T-helper 1 cell treated with Interleukin-12 subunit alpha and Interleukin-12 subunit beta and Interleukin-4 antibody, amounts not matched to agents 30 ng/mL and 1 ng/mL, for 36 hours (primary cell): Measurements from ENCODE around the gene GPR35. TPM values are rescaled to one million over a fixed set of nuclear protein-coding genes. Genes with fewer than 3 reads are reported as not detected.

Source experiments
- intact Hi-C: fragments of 100-400 bp; cut with micrococcal nuclease; formaldehyde crosslinking; loops from one replicate; pipeline ENCODE4 v1.15.1; 2024
- total RNA-seq: library from RNA; stranded (reverse); gene quantifications from 2 replicates; pipeline ENCODE4 v1.2.3, GENCODE V29; 2022

Gene GPR35
- total RNA-seq, 1 donor from 2014 or later, result 13.5 TPM

- intact Hi-C loops, result no loop called here
Measured at GRCh38 chr2:240588669-240589068, 36.6 kb upstream of the GPR35 start.

- intact Hi-C loops, result no loop called here
Measured at GRCh38 chr2:240589375-240589774, 35.9 kb upstream of the GPR35 start.

DNA sequence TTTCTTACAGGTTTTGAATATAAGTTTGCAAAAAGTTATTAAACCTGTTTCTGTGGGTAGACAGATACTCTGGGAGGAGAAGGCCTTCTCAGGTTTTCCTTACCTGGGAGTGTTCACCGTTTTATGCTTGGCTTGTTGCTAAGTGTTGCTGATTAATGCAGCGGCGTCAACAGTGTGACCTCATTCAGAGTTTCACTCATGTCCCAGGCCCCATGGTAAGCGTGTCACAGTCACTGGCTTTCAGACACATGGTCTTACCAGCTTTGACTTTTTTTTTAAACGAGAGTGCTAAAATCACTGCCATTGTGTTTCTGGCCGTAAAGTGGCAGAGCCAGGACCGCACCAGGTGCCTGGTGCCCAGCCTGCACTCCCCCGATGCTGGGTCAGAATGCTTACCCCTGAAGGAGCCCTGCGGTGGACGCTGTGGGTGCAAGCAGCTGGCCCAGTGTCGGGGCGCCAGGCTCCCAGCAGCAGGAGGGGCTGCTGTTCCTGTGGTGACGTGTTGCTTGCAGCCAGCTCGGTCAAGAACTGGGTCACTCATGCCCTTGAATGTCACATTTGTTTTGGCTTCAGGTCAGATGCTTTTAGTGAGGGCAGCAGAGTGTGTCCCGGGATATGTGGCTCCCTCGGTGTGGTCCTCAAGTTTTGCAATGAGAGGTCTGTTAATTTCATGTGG lies 35.3 kb upstream of the GPR35 start:
- intact Hi-C loops, result no loop called here

DNA sequence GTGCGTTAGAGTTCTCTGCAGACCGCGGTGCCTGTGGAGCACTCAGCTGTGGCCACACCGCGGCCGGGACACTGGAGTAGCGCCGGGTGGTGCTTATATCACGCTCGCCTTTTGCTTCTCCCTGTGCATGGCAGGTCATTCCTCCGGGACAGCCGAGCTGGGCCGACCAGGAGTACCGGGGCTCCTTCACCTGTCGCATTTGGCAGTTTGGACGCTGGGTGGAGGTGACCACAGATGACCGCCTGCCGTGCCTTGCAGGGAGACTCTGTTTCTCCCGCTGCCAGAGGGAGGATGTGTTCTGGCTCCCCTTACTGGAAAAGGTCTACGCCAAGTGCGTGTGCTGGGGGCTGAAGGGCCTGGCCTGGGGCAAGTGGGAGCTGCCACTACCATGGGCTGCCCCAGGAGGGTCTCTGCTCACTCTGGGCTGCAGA lies 34.6 kb upstream of the GPR35 start:
- intact Hi-C loops, result no loop called here

DNA sequence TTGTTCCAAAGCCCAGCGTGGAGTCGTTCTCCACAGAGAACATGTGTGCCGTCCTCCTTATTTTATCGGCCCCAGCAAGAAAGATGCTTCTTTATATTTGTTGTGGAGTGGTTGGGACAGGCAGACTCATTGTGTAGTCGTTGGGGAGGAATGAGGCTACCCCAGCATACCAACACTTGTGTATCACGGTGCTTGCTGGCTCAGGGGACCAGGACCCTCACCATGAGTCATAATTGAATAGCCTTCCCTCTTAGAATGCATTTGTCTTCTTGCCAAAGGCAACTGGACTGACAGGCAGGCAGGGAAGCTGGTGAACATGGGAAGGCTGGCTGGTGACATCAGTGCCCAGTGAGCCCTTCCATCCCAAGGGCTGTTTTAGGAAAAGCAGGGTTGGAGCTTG lies 34.1 kb upstream of the GPR35 start:
- intact Hi-C loops, result no loop called here

DNA sequence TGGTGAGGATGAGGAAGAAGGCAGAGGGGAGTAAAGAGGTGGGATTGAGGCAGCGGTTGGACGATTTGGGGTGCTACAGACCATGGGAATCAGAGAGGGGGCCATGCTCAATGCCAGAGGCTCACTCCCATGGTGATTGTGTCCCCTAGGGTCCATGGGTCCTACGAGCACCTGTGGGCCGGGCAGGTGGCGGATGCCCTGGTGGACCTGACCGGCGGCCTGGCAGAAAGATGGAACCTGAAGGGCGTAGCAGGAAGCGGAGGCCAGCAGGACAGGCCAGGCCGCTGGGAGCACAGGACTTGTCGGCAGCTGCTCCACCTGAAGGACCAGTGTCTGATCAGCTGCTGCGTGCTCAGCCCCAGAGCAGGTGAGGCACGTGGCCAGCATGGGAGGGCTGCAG lies 33.5 kb upstream of the GPR35 start:
- intact Hi-C loops, result no loop called here

DNA sequence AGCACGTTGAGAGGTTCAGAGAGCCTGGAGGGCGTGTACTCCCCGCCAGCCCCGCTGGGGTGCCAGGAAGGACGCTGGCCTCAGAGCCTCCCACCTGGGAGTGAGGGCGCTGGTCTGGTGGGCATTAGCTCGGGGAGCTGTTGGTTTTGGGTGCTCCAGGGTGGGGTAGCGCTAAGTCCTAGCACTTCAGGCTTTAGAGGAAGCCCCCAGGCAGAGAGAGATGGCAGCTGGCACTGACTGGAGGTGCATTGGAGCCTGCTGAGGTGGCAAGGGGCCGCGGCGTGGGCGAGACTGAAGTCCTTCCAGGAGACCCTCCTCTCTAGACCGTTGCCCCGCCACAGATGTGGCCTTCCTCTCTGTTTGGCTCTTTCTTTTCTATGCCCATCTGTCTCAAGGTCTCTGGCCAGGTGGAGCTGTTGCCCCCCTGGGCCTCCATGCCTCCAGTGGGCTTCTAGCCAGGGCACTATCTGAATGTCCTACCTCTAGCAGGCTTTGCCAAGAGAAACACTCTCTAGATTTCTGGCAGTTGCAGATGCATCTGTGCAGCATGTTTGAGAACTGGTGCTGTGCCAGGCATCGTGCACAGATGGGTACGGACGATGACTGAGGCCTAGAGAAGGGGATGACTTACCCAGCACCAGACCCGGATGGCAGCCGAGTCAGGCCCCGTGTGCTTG lies 32.1 kb upstream of the GPR35 start:
- intact Hi-C loops, result no loop called here

DNA sequence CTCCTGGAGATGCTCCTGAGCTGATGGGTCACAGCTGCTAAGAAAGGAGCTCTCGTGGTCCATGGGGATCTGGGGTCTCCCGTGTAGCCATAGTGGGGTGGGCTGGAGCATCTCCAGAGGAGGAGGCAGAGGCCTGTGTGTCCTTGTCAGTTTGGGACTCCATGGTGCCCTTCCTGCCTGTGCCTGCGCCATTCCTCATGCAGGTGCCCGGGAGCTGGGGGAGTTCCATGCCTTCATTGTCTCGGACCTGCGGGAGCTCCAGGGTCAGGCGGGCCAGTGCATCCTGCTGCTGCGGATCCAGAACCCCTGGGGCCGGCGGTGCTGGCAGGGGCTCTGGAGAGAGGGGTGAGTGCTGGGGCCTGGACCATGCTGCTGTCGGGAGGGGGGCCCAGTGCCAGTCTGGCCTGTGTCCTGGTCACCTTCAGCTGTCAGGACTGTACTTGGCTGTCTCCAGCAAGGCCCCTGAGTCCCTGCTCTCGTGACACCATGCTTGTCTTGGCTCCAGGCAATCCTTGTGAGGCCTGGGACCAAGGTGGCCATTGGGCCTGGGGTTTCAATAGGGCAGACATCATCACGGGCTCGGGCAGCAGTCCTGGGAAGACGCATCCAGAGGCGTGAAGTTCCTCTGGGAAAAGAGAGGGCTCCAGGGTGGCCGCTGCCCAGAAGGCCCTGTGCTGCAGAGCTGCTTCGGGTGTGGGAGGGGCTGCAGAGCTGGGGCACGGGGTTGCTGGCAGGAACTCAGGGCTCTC lies 31.4 kb upstream of the GPR35 start:
- intact Hi-C loops, result no loop called here

DNA sequence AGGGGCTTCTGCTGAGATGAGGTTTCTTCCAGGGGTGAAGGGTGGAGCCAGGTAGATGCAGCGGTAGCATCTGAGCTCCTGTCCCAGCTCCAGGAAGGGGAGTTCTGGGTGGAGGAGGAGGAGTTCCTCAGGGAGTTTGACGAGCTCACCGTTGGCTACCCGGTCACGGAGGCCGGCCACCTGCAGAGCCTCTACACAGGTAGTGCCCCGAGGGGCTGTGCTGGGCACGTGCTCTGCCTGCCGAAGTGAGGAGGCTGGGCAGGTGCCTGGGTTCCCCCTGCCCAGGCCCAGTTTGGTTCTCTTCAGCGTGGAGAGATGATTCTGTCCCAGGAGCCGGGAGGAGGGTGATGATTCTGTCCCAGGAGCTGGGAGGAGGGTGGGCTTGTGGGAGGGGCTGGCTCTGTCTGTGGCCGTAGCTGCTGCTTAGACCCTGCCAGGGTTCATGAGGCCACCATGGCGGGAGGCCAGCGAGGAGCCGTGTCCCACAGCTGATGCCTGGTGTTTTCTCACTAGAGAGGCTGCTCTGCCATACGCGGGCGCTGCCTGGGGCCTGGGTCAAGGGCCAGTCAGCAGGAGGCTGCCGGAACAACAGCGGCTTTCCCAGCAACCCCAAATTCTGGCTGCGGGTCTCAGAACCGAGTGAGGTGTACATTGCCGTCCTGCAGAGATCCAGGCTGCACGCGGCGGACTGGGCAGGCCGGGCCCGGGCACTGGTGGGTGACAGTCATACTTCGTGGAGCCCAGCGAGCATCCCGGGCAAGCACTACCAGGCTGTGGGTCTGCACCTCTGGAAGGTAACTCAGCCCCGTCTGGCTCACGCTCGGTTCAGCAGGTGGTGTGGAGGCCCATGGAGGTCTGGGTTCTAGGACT lies 30.5 kb upstream of the GPR35 start:
- intact Hi-C loops, result no loop called here

DNA sequence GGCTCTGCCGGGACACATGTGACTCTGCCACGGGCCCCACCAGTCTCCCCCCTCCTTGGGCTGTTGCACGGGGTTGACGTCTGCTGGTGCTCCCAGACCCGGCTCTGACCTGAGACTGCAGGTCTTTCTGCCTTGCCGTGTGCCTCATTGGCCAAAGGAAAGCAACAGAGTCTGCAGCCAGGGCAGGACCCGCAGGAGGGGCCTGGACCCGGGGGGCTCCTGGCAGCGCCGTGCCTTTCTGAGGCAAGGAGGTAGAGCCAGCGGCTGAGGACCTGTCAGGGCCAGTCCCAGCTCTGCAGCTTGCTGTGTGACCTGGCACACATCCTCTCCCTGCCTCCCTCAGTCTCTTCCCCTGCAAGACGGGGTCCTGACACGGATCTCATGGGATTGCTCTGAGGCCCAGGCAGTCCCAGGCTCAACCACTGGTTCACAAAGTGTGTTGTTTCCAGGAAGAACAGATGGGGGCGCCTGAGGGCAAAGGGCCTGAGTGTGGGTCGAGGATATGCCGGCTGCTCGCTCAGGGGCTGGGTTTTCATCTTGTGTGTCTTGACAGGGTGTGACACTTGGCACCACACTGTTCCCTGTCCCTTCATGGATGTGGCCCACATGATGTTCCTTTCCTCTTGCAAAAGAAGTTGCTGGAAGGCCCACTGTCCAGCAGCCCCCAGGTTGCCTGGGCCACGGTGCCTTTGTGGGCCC lies 29.8 kb upstream of the GPR35 start:
- intact Hi-C loops, result no loop called here

DNA sequence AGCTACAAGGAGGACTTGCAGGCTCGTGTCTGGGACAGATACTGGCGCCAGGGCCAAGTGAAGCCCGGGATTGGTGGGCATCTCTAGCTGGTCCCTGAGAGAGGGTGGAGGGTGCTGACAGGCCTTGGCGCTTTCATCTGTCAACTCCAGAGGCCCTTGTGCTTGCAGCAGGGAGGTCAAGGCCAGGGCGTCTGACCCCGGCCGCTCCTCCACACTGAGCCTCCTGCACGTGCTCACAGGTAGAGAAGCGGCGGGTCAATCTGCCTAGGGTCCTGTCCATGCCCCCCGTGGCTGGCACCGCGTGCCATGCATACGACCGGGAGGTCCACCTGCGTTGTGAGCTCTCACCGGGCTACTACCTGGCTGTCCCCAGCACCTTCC lies 29.2 kb upstream of the GPR35 start:
- intact Hi-C loops, result no loop called here

DNA sequence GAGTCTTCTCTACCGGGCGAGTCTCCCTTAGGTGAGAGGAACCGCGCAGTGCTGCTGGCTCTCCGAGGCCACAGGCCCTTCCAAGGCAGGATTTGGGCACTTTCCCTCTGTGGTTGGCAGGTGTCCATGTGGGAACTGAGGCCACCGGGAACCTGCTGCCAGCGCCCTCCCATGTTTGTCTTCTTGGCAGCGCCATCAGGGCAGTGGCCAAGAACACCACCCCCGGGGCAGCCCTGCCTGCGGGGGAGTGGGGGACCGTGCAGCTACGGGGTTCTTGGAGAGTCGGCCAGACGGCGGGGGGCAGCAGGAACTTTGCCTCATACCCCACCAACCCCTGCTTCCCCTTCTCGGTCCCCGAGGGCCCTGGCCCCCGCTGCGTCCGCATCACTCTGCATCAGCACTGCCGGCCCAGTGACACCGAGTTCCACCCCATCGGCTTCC lies 28.8 kb upstream of the GPR35 start:
- intact Hi-C loops, result no loop called here

- intact Hi-C loops, result no loop called here
Measured at GRCh38 chr2:240597054-240597418, 28.2 kb upstream of the GPR35 start.

DNA sequence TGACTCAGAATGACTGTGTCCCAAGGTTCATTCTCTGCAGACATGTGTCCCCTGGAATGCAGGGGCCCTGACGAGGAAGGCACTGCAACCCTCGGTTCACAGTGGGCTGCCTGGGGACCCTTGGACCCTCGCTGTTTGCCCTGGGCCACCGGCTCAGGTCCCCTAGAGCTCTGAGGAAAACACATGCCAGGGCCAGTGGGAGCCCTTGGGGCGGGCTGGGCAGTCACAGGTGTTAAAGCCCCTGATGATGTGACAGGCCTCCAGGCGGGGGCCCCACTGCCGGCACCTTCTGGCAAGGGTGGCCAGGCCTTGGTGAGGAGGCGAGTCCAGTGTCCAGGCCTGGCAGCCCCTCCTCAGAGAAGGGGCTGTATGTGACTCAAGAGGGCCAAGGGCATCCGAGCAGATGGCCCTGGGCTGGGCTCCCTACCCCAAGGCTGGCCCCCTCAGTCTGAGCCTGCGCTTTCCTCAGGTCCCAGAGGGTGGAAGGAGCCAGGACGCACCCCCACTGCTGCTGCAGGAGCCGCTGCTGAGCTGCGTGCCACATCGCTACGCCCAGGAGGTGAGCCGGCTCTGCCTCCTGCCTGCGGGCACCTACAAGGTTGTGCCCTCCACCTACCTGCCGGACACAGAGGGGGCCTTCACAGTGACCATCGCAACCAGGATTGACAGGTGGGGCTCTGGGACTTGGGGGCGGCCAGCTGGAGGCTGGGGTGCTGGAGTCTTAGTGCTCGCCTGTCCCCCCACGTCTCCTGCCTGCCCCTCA lies 27.7 kb upstream of the GPR35 start:
- intact Hi-C loops, result no loop called here

DNA sequence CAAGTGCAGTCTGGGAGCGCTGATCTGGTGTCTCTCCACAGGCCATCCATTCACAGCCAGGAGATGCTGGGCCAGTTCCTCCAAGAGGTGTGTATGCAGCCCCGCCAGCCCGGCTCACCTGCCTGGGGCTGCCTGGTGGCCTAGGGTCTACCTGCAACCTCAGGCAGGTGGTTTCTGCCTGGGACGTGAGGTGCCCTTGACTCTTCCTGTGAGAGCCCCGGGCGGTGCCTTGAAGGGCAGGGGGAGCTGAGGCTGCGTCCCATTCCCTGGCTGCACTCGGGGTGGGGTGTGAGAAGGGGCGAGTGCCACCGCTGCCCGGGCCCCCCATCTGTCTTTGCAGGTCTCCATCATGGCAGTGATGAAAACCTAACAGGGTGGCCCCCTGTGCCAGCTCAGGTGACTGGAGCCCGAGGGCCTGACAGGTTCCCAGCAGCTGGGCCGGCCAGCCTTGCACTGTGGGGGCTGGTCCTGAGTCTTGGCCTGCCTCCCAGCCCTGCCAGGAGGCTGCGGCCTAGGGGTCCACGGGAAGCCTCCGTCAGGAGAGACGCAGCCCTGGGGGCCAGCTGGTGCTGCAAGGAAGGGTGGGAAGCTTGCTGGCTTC lies 26.9 kb upstream of the GPR35 start:
- intact Hi-C loops, result no loop called here

DNA sequence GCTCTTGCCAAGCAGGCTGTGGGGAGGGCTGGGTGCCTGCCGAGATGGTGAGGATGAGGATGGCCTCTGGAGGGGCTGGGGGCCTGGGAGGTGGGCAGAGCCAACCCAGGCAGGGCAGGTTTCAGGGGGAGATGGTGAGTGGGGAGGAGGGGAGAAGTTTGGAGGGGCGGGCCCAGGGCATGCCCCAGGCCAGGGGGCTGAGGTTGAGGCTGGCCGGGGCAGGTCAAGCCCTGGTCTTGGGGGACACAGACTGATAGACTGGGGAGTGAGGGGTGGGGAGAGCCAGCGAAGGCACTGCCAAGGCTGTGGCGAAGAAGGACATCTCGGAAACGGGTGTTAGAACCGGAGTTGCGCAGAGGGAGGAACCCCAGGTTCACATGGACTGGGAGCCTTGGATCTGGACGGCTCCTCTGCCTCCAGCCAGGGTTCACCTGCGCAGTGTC lies 26.1 kb upstream of the GPR35 start:
- intact Hi-C loops, result no loop called here

GRCh38 chr2:240600451-240600961 lies 24.8 kb upstream of the GPR35 start:
- intact Hi-C loops, result no loop called here

DNA sequence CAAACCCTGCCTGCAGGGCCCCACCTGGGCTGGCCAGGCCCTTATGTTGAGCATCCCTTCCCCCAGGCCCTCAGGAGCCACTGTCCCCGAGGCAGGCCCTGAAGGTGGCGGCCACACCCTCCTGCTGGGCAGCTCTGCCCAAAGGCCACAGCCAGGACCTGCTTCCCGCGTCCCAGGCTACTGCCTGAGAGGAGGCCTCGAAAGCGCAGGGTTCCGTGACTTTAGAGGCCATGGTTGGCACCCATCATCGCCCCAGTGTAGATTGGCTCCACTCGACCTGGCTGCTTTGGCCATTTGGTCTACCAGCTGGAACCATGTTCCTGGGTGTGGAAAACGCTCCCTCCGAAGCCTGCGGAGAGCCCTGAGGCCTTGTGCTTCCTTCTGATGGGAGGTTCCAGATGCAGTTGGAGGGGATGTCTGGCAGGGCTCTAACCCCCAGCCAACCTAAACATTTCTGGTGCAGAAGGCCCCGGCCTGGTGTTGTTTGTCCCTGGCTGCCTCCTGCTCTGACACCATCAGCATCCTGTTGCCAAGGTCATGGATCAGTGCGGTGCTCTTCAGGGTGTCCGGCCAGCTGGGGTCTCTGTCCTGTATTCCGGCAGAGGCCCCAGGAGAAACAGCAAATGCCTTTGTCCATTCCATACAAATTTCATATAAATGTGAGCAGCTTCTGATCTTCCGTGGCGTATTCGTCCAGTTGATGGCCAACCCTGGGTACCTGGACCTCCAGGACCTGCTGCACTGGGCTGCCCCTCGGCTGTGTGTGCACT lies 24.0 kb upstream of the GPR35 start:
- intact Hi-C loops, result no loop called here

DNA sequence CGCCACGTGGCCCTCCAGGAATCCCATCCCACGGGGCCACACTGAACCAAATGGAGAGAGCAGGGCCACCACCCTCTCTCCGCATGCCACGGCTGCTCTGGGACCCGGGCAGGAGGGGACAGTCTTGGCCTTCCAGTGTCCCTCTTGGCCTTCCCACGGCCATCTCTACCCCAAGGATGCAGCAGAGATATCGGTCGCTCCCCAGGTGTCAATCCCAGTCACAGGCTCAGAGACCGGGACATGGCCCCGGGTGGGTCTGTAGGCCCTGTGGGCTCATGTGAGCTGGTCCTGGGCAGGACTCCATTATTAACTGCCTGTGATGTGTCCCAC lies 23.5 kb upstream of the GPR35 start:
- intact Hi-C loops, result no loop called here
